A549 (cell line): ENCODE measurements around the gene TSEN34. TPM values are rescaled to one million over a fixed set of nuclear protein-coding genes. Genes with fewer than 3 reads are reported as not detected.

Experiments used
- ATAC-seq, 2 experiments: fragments of 200-7000 bp in 1 of 2; fragments of >200 bp in 1 of 2; cut with Nextera tagmentation in 1 of 2; cut with Tn5 transposase in 1 of 2; 3 replicates each; pipeline versions ENCODE4 v1.8.0 to v1.9.1; 2018 to 2020; ENCODE audit warnings: mild to moderate bottlenecking in 1 of 2, moderate library complexity in 1 of 2
- CTCF ChIA-PET: fragments of 300-600 bp; sonication (Branson Sonifier 250); formaldehyde crosslinking; extraction: SDS; loops from one replicate; lab custom pipeline; 2021; ENCODE audit warnings: antibody characterized with exemption, inconsistent platforms; lab: Yijun Ruan, JAX
- POLR2A ChIA-PET: fragments of 350-600 bp; formaldehyde crosslinking; extraction: SDS; loops from one replicate; lab custom pipeline; 2021; ENCODE audit warnings: antibody characterized with exemption, inconsistent platforms; lab: Yijun Ruan, JAX
- DNase-seq, 2 experiments: peaks; one replicate each; pipeline versions ENCODE4 v3.0.0 to v3.0.0-alpha.2; 2011 to 2016; ENCODE audit warnings: low read depth in 1 of 2, low spot score in 1 of 2
- FAIRE-seq: peaks from 2 replicates; lab custom pipeline; 2011; peaks lifted over from hg19 to GRCh38; lab: Jason Lieb, UNC
- H3K27ac ChIP-seq, 2 experiments: fragments of >200 bp; sonication (Bioruptor Twin); formaldehyde crosslinking; 3 replicates each; pipeline ENCODE4 v1.5.1; 2016 to 2017
- H3K4me1 ChIP-seq: fragments of >200 bp; sonication (Bioruptor Twin); formaldehyde crosslinking; 3 replicates; pipeline ENCODE4 v1.6.1; 2016
- H3K4me2 ChIP-seq: fragments of >200 bp; sonication (Bioruptor Twin); formaldehyde crosslinking; 3 replicates; pipeline ENCODE4 v1.6.1; 2016
- H3K4me3 ChIP-seq: fragments of >200 bp; sonication (Bioruptor Twin); formaldehyde crosslinking; 3 replicates; pipeline ENCODE4 v1.5.1; 2016
- H3K9me3 ChIP-seq: fragments of >200 bp; sonication (Bioruptor Twin); formaldehyde crosslinking; 3 replicates; pipeline ENCODE4 v1.6.1; 2016
- BHLHE40 ChIP-seq: IDR thresholded peaks from 2 replicates; pipeline ENCODE4 v1.6.1; 2012; ENCODE audit warnings: low read depth, low read length, inconsistent platforms
- CHD2 ChIP-seq: fragments of 150-350 bp; IDR thresholded peaks from 2 replicates; pipeline ENCODE4 v1.6.1; 2014; ENCODE audit warnings: low read length; ENCODE audit not compliant: partially characterized antibody
- EHMT2 ChIP-seq: fragments of 200-600 bp; sonication (generic); IDR thresholded peaks from 2 replicates; pipeline ENCODE4 v1.6.1; 2016; ENCODE audit warnings: antibody characterized with exemption, low read depth, mild to moderate bottlenecking, moderate library complexity
- GATA3 ChIP-seq: IDR thresholded peaks from 2 replicates; pipeline ENCODE4 v1.6.1; 2012; ENCODE audit warnings: borderline replicate concordance
- HEYL ChIP-seq: fragments of 250-450 bp; sonication (Bioruptor Pico); IDR thresholded peaks from 2 replicates; pipeline ENCODE4 v1.8.0; 2021; ENCODE audit warnings: mild to moderate bottlenecking, moderate library complexity
- HOXB13 ChIP-seq: fragments of 250-450 bp; sonication (Bioruptor Pico); IDR thresholded peaks from 2 replicates; pipeline ENCODE4 v1.5.0; 2020; ENCODE audit warnings: low read depth, mild to moderate bottlenecking, moderate library complexity
- HOXB5 ChIP-seq: fragments of 250-450 bp; sonication (Bioruptor Pico); IDR thresholded peaks from 2 replicates; pipeline ENCODE4 v1.5.0; 2020; ENCODE audit warnings: mild to moderate bottlenecking, moderate library complexity
- KDM1A ChIP-seq: fragments of 200-600 bp; sonication (generic); IDR thresholded peaks from 2 replicates; pipeline ENCODE4 v1.6.1; 2016; ENCODE audit warnings: low read depth, mild to moderate bottlenecking
- KDM5A ChIP-seq: fragments of 200-600 bp; sonication (generic); IDR thresholded peaks from 2 replicates; pipeline ENCODE4 v1.6.1; 2016; ENCODE audit warnings: antibody characterized with exemption, mild to moderate bottlenecking
- MAX ChIP-seq: IDR thresholded peaks from 2 replicates; pipeline ENCODE4 v1.6.1; 2012
- NR3C1 ChIP-seq: fragments of >200 bp; sonication (Bioruptor Twin); formaldehyde crosslinking; IDR thresholded peaks from 3 replicates; pipeline ENCODE4 v1.6.1; 2017
- POLR2A ChIP-seq: IDR thresholded peaks from 2 replicates; pipeline ENCODE4 v1.6.1; 2012; ENCODE audit warnings: mild to moderate bottlenecking, low read length
- TFCP2L1 ChIP-seq: fragments of 250-450 bp; sonication (Bioruptor Pico); IDR thresholded peaks from 2 replicates; pipeline ENCODE4 v1.5.0; 2021; ENCODE audit warnings: mild to moderate bottlenecking
- ZSCAN20 ChIP-seq: fragments of 250-450 bp; sonication (Bioruptor Pico); IDR thresholded peaks from 2 replicates; pipeline ENCODE4 v1.8.0; 2022; ENCODE audit warnings: mild to moderate bottlenecking, moderate library complexity
- WGBS: methylation state at CpG from one replicate; pipeline ENCODE4 v1.1.6; 2017; ENCODE audit errors: missing lambda C conversion rate; 5-methylcytosine and 5-hydroxymethylcytosine counted together
- polyA plus RNA-seq, 4 experiments: library from polyadenylated mRNA; depleted of rRNA in 3 of 4; stranded (reverse); fragments of >200 nt; fragmentation: RNase III in 1 of 4; extraction: RNeasy Plus Mini Kit Qiagen cat#74134 plus additional on column Dnase treatment in 1 of 4; gene quantifications; 2 replicates in 3 of 4; 3 replicates in 1 of 4; pipeline ENCODE4 v1.2.3, GENCODE V29; 2011 to 2017
- TF ChIP-seq, protein P1 (sequence below): fragments of >200 bp; sonication (Bioruptor Twin); formaldehyde crosslinking; IDR thresholded peaks from 3 replicates; pipeline ENCODE4 v1.5.1; 2016
- TF ChIP-seq, protein P2 (sequence below): fragments of 200-600 bp; sonication (generic); IDR thresholded peaks from 2 replicates; pipeline ENCODE4 v1.6.1; 2016; ENCODE audit warnings: antibody characterized with exemption, mild to moderate bottlenecking, moderate library complexity
- TF ChIP-seq, protein P3 (sequence below): fragments of >200 bp; sonication (Bioruptor Twin); formaldehyde crosslinking; IDR thresholded peaks from 2 replicates; pipeline ENCODE4 v1.6.1; 2016
- TF ChIP-seq, protein P4 (sequence below): fragments of 150-350 bp; IDR thresholded peaks from 2 replicates; pipeline ENCODE4 v1.6.1; 2014; ENCODE audit warnings: low read depth, mild to moderate bottlenecking, low read length

TSEN34 gene
- polyA plus RNA-seq, 2 of the 4 experiments (the other 2 are of a cell fraction) = 53.4 to 90.9 TPM

DNA sequence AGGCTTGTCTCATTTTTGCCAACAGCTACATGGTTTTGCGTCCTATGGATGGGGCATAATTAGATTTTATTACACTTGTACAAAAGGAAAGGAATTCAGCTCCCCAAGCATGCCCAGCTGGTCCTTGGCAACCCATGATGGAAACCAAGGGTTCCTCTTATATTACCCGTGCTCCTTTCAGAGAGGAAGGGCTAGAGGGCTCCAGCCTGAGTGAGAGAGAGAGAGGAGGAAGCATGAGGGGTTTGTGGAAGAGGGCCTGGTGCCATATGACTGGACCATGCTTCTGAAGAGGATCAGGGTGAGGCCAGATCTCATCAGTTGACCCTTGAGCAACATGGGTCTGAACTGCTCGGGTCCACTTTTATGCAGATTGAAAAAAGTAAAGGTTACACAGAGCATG, 6.0 kb downstream of the TSEN34 start:
- no peak overlapping the region for H3K4me2 ChIP-seq
- DNase-seq (no peak), FAIRE-seq (no peak), ATAC-seq (no peak)
- ChIA-PET CTCF (interaction anchor here (0.9 to 1.4 kb wide), 2 partner anchors 35 to 70 kb away, joined by 3 to 5 read pairs; no protein-coding TSS in a partner anchor), POLR2A (no interaction called here)
- no peak overlapping the region for H3K4me3 ChIP-seq
- TF ChIP-seq CHD2 (no peak), NR3C1 (no peak), GATA3 (no peak), HOXB13 (no peak), KDM5A (no peak), EHMT2 (no peak), BHLHE40 (no peak), ZSCAN20 (CRISPR knock-in tag) (no peak), KDM1A (no peak), HOXB5 (no peak), TFCP2L1 (no peak), POLR2A (no peak)
- TF ChIP-seq, protein P1, sequence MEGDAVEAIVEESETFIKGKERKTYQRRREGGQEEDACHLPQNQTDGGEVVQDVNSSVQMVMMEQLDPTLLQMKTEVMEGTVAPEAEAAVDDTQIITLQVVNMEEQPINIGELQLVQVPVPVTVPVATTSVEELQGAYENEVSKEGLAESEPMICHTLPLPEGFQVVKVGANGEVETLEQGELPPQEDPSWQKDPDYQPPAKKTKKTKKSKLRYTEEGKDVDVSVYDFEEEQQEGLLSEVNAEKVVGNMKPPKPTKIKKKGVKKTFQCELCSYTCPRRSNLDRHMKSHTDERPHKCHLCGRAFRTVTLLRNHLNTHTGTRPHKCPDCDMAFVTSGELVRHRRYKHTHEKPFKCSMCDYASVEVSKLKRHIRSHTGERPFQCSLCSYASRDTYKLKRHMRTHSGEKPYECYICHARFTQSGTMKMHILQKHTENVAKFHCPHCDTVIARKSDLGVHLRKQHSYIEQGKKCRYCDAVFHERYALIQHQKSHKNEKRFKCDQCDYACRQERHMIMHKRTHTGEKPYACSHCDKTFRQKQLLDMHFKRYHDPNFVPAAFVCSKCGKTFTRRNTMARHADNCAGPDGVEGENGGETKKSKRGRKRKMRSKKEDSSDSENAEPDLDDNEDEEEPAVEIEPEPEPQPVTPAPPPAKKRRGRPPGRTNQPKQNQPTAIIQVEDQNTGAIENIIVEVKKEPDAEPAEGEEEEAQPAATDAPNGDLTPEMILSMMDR = no peak
- TF ChIP-seq, protein P2, sequence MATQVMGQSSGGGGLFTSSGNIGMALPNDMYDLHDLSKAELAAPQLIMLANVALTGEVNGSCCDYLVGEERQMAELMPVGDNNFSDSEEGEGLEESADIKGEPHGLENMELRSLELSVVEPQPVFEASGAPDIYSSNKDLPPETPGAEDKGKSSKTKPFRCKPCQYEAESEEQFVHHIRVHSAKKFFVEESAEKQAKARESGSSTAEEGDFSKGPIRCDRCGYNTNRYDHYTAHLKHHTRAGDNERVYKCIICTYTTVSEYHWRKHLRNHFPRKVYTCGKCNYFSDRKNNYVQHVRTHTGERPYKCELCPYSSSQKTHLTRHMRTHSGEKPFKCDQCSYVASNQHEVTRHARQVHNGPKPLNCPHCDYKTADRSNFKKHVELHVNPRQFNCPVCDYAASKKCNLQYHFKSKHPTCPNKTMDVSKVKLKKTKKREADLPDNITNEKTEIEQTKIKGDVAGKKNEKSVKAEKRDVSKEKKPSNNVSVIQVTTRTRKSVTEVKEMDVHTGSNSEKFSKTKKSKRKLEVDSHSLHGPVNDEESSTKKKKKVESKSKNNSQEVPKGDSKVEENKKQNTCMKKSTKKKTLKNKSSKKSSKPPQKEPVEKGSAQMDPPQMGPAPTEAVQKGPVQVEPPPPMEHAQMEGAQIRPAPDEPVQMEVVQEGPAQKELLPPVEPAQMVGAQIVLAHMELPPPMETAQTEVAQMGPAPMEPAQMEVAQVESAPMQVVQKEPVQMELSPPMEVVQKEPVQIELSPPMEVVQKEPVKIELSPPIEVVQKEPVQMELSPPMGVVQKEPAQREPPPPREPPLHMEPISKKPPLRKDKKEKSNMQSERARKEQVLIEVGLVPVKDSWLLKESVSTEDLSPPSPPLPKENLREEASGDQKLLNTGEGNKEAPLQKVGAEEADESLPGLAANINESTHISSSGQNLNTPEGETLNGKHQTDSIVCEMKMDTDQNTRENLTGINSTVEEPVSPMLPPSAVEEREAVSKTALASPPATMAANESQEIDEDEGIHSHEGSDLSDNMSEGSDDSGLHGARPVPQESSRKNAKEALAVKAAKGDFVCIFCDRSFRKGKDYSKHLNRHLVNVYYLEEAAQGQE = no peak
- TF ChIP-seq, protein P3, sequence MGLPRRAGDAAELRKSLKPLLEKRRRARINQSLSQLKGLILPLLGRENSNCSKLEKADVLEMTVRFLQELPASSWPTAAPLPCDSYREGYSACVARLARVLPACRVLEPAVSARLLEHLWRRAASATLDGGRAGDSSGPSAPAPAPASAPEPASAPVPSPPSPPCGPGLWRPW = no peak
- H3K27ac ChIP-seq = no peak overlapping the region
- WGBS = 79% methylated on average over 3 of the region's 3 CpGs
- H3K4me1 ChIP-seq = peaks cover 12% of the 10 kb centered on the region
- H3K9me3 ChIP-seq = no peaks in the 10 kb centered on the region

- no peak for FAIRE-seq
- Histone ChIP-seq H3K4me3 (no peak overlapping the region), H3K9me3 (no peaks in the 10 kb centered on the region), H3K27ac (peak overlapping the region; percentile 92 to 97; a peak in 4 of 6 replicates), H3K4me1 (peaks cover 29% of the 10 kb centered on the region), H3K4me2 (no peak overlapping the region; the same call in 1 of the 3 replicates)
- ATAC-seq = no peak
- POLR2A ChIA-PET = interaction anchor here (2.5 to 5.8 kb wide), 2 partner anchors 9 to 11 kb away, joined by 47 to 132 read pairs; partner anchors contain the start of genes MBOAT7 and TSEN34
- CTCF ChIA-PET = interaction anchor here (0.7 to 2.8 kb wide), 7 partner anchors 8 to 32 kb away, joined by 3 to 14 read pairs (median 4); partner anchors contain the start of genes MBOAT7 and TSEN34
- no peak for DNase-seq
- TF ChIP-seq, protein P4, sequence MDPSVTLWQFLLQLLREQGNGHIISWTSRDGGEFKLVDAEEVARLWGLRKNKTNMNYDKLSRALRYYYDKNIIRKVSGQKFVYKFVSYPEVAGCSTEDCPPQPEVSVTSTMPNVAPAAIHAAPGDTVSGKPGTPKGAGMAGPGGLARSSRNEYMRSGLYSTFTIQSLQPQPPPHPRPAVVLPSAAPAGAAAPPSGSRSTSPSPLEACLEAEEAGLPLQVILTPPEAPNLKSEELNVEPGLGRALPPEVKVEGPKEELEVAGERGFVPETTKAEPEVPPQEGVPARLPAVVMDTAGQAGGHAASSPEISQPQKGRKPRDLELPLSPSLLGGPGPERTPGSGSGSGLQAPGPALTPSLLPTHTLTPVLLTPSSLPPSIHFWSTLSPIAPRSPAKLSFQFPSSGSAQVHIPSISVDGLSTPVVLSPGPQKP = no peak
- no peak for TF ChIP-seq MAX
- no peak for TF ChIP-seq CHD2
- no peak for TF ChIP-seq ZSCAN20 (CRISPR knock-in tag)
- no peak for TF ChIP-seq HEYL (CRISPR knock-in tag)
- 93% methylated on average over 16 of the region's 16 CpGs for WGBS
Measured at GRCh38 chr19:54199401-54199800, 8.3 kb downstream of the TSEN34 start.
